A549 (cell line): ENCODE data around the gene BEND2. TPM values are rescaled to one million over a fixed set of nuclear protein-coding genes. Genes with fewer than 3 reads are reported as not detected.

Experiments
- ATAC-seq, 2 experiments: fragments of 200-7000 bp in 1 of 2; fragments of >200 bp in 1 of 2; cut with Nextera tagmentation in 1 of 2; cut with Tn5 transposase in 1 of 2; 3 replicates each; pipeline versions ENCODE4 v1.8.0 to v1.9.1; 2018 to 2020; ENCODE audit warnings: mild to moderate bottlenecking in 1 of 2, moderate library complexity in 1 of 2
- CTCF ChIA-PET: fragments of 300-600 bp; sonication (Branson Sonifier 250); formaldehyde crosslinking; extraction: SDS; loops from one replicate; lab custom pipeline; 2021; ENCODE audit warnings: antibody characterized with exemption, inconsistent platforms; lab: Yijun Ruan, JAX
- POLR2A ChIA-PET: fragments of 350-600 bp; formaldehyde crosslinking; extraction: SDS; loops from one replicate; lab custom pipeline; 2021; ENCODE audit warnings: antibody characterized with exemption, inconsistent platforms; lab: Yijun Ruan, JAX
- DNase-seq, 2 experiments: peaks; one replicate each; pipeline versions ENCODE4 v3.0.0 to v3.0.0-alpha.2; 2011 to 2016; ENCODE audit warnings: low read depth in 1 of 2, low spot score in 1 of 2
- FAIRE-seq: peaks from 2 replicates; lab custom pipeline; 2011; peaks lifted over from hg19 to GRCh38; lab: Jason Lieb, UNC
- H3K27ac ChIP-seq, 2 experiments: fragments of >200 bp; sonication (Bioruptor Twin); formaldehyde crosslinking; 3 replicates each; pipeline ENCODE4 v1.5.1; 2016 to 2017
- H3K4me1 ChIP-seq: fragments of >200 bp; sonication (Bioruptor Twin); formaldehyde crosslinking; 3 replicates; pipeline ENCODE4 v1.6.1; 2016
- H3K4me2 ChIP-seq: fragments of >200 bp; sonication (Bioruptor Twin); formaldehyde crosslinking; 3 replicates; pipeline ENCODE4 v1.6.1; 2016
- H3K4me3 ChIP-seq: fragments of >200 bp; sonication (Bioruptor Twin); formaldehyde crosslinking; 3 replicates; pipeline ENCODE4 v1.5.1; 2016
- H3K9me3 ChIP-seq: fragments of >200 bp; sonication (Bioruptor Twin); formaldehyde crosslinking; 3 replicates; pipeline ENCODE4 v1.6.1; 2016
- CHD4 ChIP-seq: fragments of 200-600 bp; sonication (generic); IDR thresholded peaks from 2 replicates; pipeline ENCODE4 v1.6.1; 2016; ENCODE audit warnings: antibody characterized with exemption, mild to moderate bottlenecking, borderline replicate concordance
- E2F6 ChIP-seq: IDR thresholded peaks from 2 replicates; pipeline ENCODE4 v1.6.1; 2012; ENCODE audit warnings: low read depth, borderline replicate concordance
- EHMT2 ChIP-seq: fragments of 200-600 bp; sonication (generic); IDR thresholded peaks from 2 replicates; pipeline ENCODE4 v1.6.1; 2016; ENCODE audit warnings: antibody characterized with exemption, low read depth, mild to moderate bottlenecking, moderate library complexity
- FOSL2 ChIP-seq, 2 experiments: fragments of 450-650 bp in 1 of 2; fragments of >200 bp in 1 of 2; sonication (Bioruptor Twin) in 1 of 2; formaldehyde crosslinking; IDR thresholded peaks; 2 replicates each; pipeline versions ENCODE4 v1.5.0 to v1.6.1; 2016 to 2020; ENCODE audit warnings: mild to moderate bottlenecking in 1 of 2, moderate library complexity in 1 of 2
- FOXS1 ChIP-seq: fragments of 250-450 bp; sonication (Bioruptor Pico); IDR thresholded peaks from 2 replicates; pipeline ENCODE4 v1.5.0; 2020; ENCODE audit warnings: mild to moderate bottlenecking, moderate library complexity
- HEYL ChIP-seq: fragments of 250-450 bp; sonication (Bioruptor Pico); IDR thresholded peaks from 2 replicates; pipeline ENCODE4 v1.8.0; 2021; ENCODE audit warnings: mild to moderate bottlenecking, moderate library complexity
- HMGXB4 ChIP-seq: fragments of 250-450 bp; sonication (Bioruptor Pico); IDR thresholded peaks from 2 replicates; pipeline ENCODE4 v1.5.0; 2021; ENCODE audit warnings: mild to moderate bottlenecking, moderate library complexity, borderline replicate concordance
- HOXA7 ChIP-seq: fragments of 250-450 bp; sonication (Bioruptor Pico); IDR thresholded peaks from 2 replicates; pipeline ENCODE4 v1.5.0; 2020; ENCODE audit warnings: mild to moderate bottlenecking, moderate library complexity
- MAX ChIP-seq: IDR thresholded peaks from 2 replicates; pipeline ENCODE4 v1.6.1; 2012
- NPAS2 ChIP-seq: fragments of 250-450 bp; sonication (Bioruptor Pico); IDR thresholded peaks from 2 replicates; pipeline ENCODE4 v1.8.0; 2022; ENCODE audit warnings: mild to moderate bottlenecking, moderate library complexity, borderline replicate concordance
- PBX3 ChIP-seq: IDR thresholded peaks from 2 replicates; pipeline ENCODE4 v1.6.1; 2012
- RAD21 ChIP-seq, 2 experiments: fragments of >200 bp in 1 of 2; sonication (Bioruptor Twin) in 1 of 2; formaldehyde crosslinking in 1 of 2; IDR thresholded peaks in 1 of 2; conservative IDR thresholded peaks in 1 of 2; 2 replicates in 1 of 2; 3 replicates in 1 of 2; pipeline ENCODE4 v1.6.1; 2012 to 2018; ENCODE audit warnings: inconsistent platforms in 1 of 2
- REST ChIP-seq: fragments of 200-600 bp; sonication (generic); IDR thresholded peaks from 2 replicates; pipeline ENCODE4 v1.6.1; 2016; ENCODE audit warnings: antibody characterized with exemption, mild to moderate bottlenecking, moderate library complexity
- RFX5 ChIP-seq: fragments of 450-650 bp; IDR thresholded peaks from 2 replicates; pipeline ENCODE4 v1.7.1; 2014; ENCODE audit warnings: antibody characterized with exemption, mild to moderate bottlenecking, moderate library complexity
- TP53 ChIP-seq: fragments of 250-450 bp; sonication (Bioruptor Pico); IDR thresholded peaks from 2 replicates; pipeline ENCODE4 v1.5.0; 2021; ENCODE audit warnings: mild to moderate bottlenecking, moderate library complexity
- ZFP36 ChIP-seq: fragments of 450-650 bp; IDR thresholded peaks from 2 replicates; pipeline ENCODE4 v1.6.1; 2014; ENCODE audit warnings: borderline replicate concordance; ENCODE audit not compliant: partially characterized antibody
- ZSCAN20 ChIP-seq: fragments of 250-450 bp; sonication (Bioruptor Pico); IDR thresholded peaks from 2 replicates; pipeline ENCODE4 v1.8.0; 2022; ENCODE audit warnings: mild to moderate bottlenecking, moderate library complexity
- WGBS: methylation state at CpG from one replicate; pipeline ENCODE4 v1.1.6; 2017; ENCODE audit errors: missing lambda C conversion rate; 5-methylcytosine and 5-hydroxymethylcytosine counted together
- polyA plus RNA-seq, 4 experiments: library from polyadenylated mRNA; depleted of rRNA in 3 of 4; stranded (reverse); fragments of >200 nt; fragmentation: RNase III in 1 of 4; extraction: RNeasy Plus Mini Kit Qiagen cat#74134 plus additional on column Dnase treatment in 1 of 4; gene quantifications; 2 replicates in 3 of 4; 3 replicates in 1 of 4; pipeline ENCODE4 v1.2.3, GENCODE V29; 2011 to 2017
- TF ChIP-seq, protein P1 (sequence below): fragments of 250-450 bp; sonication (Bioruptor Pico); IDR thresholded peaks from 2 replicates; pipeline ENCODE4 v1.5.0; 2020; ENCODE audit warnings: low read depth, mild to moderate bottlenecking, moderate library complexity
- TF ChIP-seq, protein P2 (sequence below): fragments of >200 bp; sonication (Bioruptor Twin); formaldehyde crosslinking; IDR thresholded peaks from 3 replicates; pipeline ENCODE4 v1.5.1; 2016
- TF ChIP-seq, protein P3 (sequence below): fragments of 450-650 bp; IDR thresholded peaks from 2 replicates; pipeline ENCODE4 v1.6.1; 2014; ENCODE audit warnings: antibody characterized with exemption

The BEND2 gene
- polyA plus RNA-seq, 2 of the 4 experiments (the other 2 are of a cell fraction), result not detected

GRCh38 chrX:18151649-18152048 is 69.0 kb downstream of the BEND2 start:
- CTCF ChIA-PET, result no interaction called here
- DNase-seq, result no peak
- Histone ChIP-seq H3K4me3 (no peak overlapping the region), H3K4me1 (peaks cover 15% of the 10 kb centered on the region), H3K27ac (no peak overlapping the region), H3K4me2 (no peak overlapping the region), H3K9me3 (no peaks in the 10 kb centered on the region)
- TF ChIP-seq E2F6 (no peak), HMGXB4 (CRISPR knock-in tag) (no peak), ZFP36 (no peak), FOXS1 (CRISPR knock-in tag) (no peak), RAD21 (conservative IDR thresholded peaks at IDR 0.05 in 1 of 2, IDR thresholded peaks at IDR 0.05 in 1 of 2) (no peak), NPAS2 (no peak), ZSCAN20 (CRISPR knock-in tag) (no peak), RFX5 (no peak), HEYL (CRISPR knock-in tag) (no peak), CHD4 (no peak)
- TF ChIP-seq, protein P1, sequence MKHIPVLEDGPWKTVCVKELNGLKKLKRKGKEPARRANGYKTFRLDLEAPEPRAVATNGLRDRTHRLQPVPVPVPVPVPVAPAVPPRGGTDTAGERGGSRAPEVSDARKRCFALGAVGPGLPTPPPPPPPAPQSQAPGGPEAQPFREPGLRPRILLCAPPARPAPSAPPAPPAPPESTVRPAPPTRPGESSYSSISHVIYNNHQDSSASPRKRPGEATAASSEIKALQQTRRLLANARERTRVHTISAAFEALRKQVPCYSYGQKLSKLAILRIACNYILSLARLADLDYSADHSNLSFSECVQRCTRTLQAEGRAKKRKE (CRISPR knock-in tag), result no peak
- TF ChIP-seq, protein P2, sequence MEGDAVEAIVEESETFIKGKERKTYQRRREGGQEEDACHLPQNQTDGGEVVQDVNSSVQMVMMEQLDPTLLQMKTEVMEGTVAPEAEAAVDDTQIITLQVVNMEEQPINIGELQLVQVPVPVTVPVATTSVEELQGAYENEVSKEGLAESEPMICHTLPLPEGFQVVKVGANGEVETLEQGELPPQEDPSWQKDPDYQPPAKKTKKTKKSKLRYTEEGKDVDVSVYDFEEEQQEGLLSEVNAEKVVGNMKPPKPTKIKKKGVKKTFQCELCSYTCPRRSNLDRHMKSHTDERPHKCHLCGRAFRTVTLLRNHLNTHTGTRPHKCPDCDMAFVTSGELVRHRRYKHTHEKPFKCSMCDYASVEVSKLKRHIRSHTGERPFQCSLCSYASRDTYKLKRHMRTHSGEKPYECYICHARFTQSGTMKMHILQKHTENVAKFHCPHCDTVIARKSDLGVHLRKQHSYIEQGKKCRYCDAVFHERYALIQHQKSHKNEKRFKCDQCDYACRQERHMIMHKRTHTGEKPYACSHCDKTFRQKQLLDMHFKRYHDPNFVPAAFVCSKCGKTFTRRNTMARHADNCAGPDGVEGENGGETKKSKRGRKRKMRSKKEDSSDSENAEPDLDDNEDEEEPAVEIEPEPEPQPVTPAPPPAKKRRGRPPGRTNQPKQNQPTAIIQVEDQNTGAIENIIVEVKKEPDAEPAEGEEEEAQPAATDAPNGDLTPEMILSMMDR, result no peak
- no peak for FAIRE-seq
- no peak for ATAC-seq
- POLR2A ChIA-PET, result no interaction called here
- 64% methylated on average over 1 of the region's 1 CpG for WGBS

DNA sequence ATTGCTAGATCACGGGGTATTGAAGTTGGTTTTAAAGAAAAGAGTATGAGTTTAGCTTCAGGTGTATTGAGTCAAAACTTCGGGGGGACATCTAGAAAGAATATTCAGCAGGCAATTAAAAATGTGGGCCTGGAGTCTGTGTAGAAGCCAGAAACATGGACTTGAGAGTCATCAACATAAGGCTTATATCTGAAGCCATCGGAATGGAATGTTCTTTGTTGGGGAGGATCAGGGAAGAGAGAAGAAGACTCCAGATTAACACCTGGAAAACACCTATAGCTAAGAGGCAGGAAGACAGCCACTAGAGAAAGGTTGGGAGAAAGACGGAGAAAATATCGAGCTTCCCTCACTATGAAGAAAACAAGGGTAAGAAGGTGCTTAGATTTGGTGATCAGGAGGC is 69.5 kb downstream of the BEND2 start:
- no peak overlapping the region for H3K4me3 ChIP-seq
- H3K4me2 ChIP-seq, result no peak overlapping the region
- no peak overlapping the region for H3K27ac ChIP-seq
- POLR2A ChIA-PET, result no interaction called here
- H3K4me1 ChIP-seq, result peaks cover 15% of the 10 kb centered on the region
- 66% methylated on average over 5 of the region's 5 CpGs for WGBS
- no peak for FAIRE-seq
- no peak for DNase-seq
- TF ChIP-seq, protein P3, sequence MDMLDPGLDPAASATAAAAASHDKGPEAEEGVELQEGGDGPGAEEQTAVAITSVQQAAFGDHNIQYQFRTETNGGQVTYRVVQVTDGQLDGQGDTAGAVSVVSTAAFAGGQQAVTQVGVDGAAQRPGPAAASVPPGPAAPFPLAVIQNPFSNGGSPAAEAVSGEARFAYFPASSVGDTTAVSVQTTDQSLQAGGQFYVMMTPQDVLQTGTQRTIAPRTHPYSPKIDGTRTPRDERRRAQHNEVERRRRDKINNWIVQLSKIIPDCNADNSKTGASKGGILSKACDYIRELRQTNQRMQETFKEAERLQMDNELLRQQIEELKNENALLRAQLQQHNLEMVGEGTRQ, result no peak
- TF ChIP-seq EHMT2 (no peak), HOXA7 (CRISPR knock-in tag) (no peak)
- no peaks in the 10 kb centered on the region for H3K9me3 ChIP-seq
- CTCF ChIA-PET, result no interaction called here
- ATAC-seq, result no peak

DNA sequence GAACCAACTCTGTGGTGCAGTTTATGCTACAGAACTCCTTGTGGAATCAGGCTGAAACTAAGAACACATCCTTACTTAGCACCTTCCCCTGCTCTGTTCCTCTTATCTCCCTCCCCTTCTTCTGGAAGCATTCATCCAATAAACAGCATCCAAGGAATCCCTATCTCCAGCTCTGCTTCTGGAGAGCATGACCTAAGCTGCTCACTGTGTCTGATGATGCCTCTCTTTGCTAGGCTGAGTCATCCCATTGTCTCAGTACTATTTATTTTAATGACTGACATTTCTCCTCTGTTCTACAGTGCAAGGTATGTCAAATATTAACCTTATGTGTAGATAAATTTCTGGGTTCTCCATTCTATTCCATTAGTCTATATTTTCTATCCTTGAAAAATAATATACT is 71.2 kb downstream of the BEND2 start:
- ChIA-PET POLR2A (no interaction called here), CTCF (no interaction called here)
- peak; percentile 7 to 66 for DNase-seq
- Histone ChIP-seq H3K4me3 (no peak overlapping the region), H3K27ac (peak overlapping the region in 1 of 2 experiments; percentile 51; a peak in 2 of 6 replicates), H3K9me3 (no peaks in the 10 kb centered on the region), H3K4me1 (peaks cover 15% of the 10 kb centered on the region), H3K4me2 (peak overlapping the region; percentile 59)
- FAIRE-seq, result peak; percentile 99
- TF ChIP-seq FOSL2 (IDR thresholded peaks at IDR 0.05), result 0 out of 2 replicates have a peak, but pooled peaks have one; percentile 11
- peak; percentile 56 for TF ChIP-seq FOSL2 (CRISPR knock-in tag; IDR thresholded peaks at IDR 0.05)
- TF ChIP-seq PBX3, result no peak
- TF ChIP-seq REST, result no peak
- no peak for TF ChIP-seq TP53
- no peak for TF ChIP-seq HEYL (CRISPR knock-in tag)
- TF ChIP-seq MAX, result no peak
- ATAC-seq, result peak; percentile 95
